IMR-90 (cell line): Measurements from ENCODE around the gene SMG5. TPM values are rescaled to one million over a fixed set of nuclear protein-coding genes. Genes with fewer than 3 reads are reported as not detected.

ENCODE experiments used
- ATAC-seq: fragments of 200-7000 bp; cut with Tn5 transposase; 2 replicates; pipeline ENCODE4 v1.9.1; 2020; ENCODE audit warnings: low read depth, mild to moderate bottlenecking, moderate library complexity
- BruUV-seq: library from RNA; stranded (reverse); fragments of 400-500 nt; replicated peaks from 2 replicates; lab custom pipeline; 2021; lab: Mats Ljungman, UMichigan
- CTCF ChIA-PET: fragments of 300-600 bp; formaldehyde crosslinking; extraction: SDS; loops from one replicate; lab custom pipeline; 2021; ENCODE audit warnings: antibody characterized with exemption; lab: Yijun Ruan, JAX
- POLR2A ChIA-PET: fragments of 300-600 bp; sonication (Branson Sonifier 250); formaldehyde crosslinking; loops from one replicate; lab custom pipeline; 2022; ENCODE audit warnings: antibody characterized with exemption; ENCODE audit not compliant: unreplicated experiment; lab: Charles Lee
- DNase-seq: peaks from one replicate; pipeline ENCODE4 v3.0.0; 2013
- H2AFZ ChIP-seq: replicated peaks from 2 replicates; pipeline ENCODE3; 2013; ENCODE audit warnings: low read length, mild to moderate bottlenecking; ENCODE audit not compliant: poor library complexity
- H2AK5ac ChIP-seq: 2 replicates; pipeline ENCODE4 v1.6.1; 2013; ENCODE audit warnings: low read depth, low read length, inconsistent platforms
- H2AK9ac ChIP-seq: replicated peaks from 2 replicates; pipeline ENCODE3; 2013; ENCODE audit warnings: mild to moderate bottlenecking, low read depth, low read length, moderate library complexity; ENCODE audit not compliant: poor library complexity
- H2BK120ac ChIP-seq: 2 replicates; pipeline ENCODE4 v1.6.1; 2013; ENCODE audit warnings: low read depth, low read length, inconsistent platforms
- H2BK15ac ChIP-seq: 3 replicates; pipeline ENCODE4 v1.6.1; 2013; ENCODE audit warnings: low read depth, low read length, inconsistent platforms
- H2BK20ac ChIP-seq: 2 replicates; pipeline ENCODE4 v1.6.1; 2013; ENCODE audit warnings: low read depth, mild to moderate bottlenecking, inconsistent platforms, low read length, moderate library complexity
- H2BK5ac ChIP-seq: 2 replicates; pipeline ENCODE4 v1.6.1; 2013; ENCODE audit warnings: mild to moderate bottlenecking, low read depth, low read length, inconsistent platforms; ENCODE audit not compliant: poor library complexity, severe bottlenecking
- H3K14ac ChIP-seq: replicated peaks from 2 replicates; pipeline ENCODE4 v1.6.1; 2013; ENCODE audit warnings: low read depth, low read length, inconsistent platforms
- H3K18ac ChIP-seq: 2 replicates; pipeline ENCODE4 v1.6.1; 2013; ENCODE audit warnings: low read depth, low read length, control low read depth
- H3K23ac ChIP-seq: 2 replicates; pipeline ENCODE4 v1.6.1; 2013; ENCODE audit warnings: low read depth, low read length, inconsistent platforms
- H3K27ac ChIP-seq: 2 replicates; pipeline ENCODE4 v1.5.1; 2013; ENCODE audit warnings: mild to moderate bottlenecking, control low read depth, low read length; ENCODE audit not compliant: insufficient read depth
- H3K27me3 ChIP-seq: 2 replicates; pipeline ENCODE4 v1.6.1; 2013; ENCODE audit warnings: low read length; ENCODE audit not compliant: control insufficient read depth, insufficient read depth
- H3K36me3 ChIP-seq: 2 replicates; pipeline ENCODE4 v1.6.1; 2013; ENCODE audit warnings: low read length, mixed read lengths; ENCODE audit not compliant: control insufficient read depth, insufficient read depth
- H3K4ac ChIP-seq: 2 replicates; pipeline ENCODE4 v1.6.1; 2013; ENCODE audit warnings: low read depth, low read length, inconsistent platforms
- H3K4me1 ChIP-seq: 2 replicates; pipeline ENCODE4 v1.6.1; 2013; ENCODE audit warnings: low read length, mixed read lengths; ENCODE audit not compliant: control insufficient read depth, insufficient read depth
- H3K4me2 ChIP-seq: 2 replicates; pipeline ENCODE4 v1.6.1; 2013; ENCODE audit warnings: low read depth, mild to moderate bottlenecking, control low read depth, low read length, moderate library complexity
- H3K4me3 ChIP-seq: 2 replicates; pipeline ENCODE4 v1.5.1; 2013; ENCODE audit warnings: low read depth, mild to moderate bottlenecking, control low read depth, low read length, moderate library complexity; ENCODE audit not compliant: insufficient read depth
- H3K56ac ChIP-seq: 2 replicates; pipeline ENCODE4 v1.6.1; 2013; ENCODE audit warnings: low read length, inconsistent platforms; ENCODE audit not compliant: insufficient read depth; ENCODE audit errors: extremely low read depth
- H3K79me1 ChIP-seq, 2 experiments: 2 replicates each; pipeline ENCODE4 v1.6.1; 2013; ENCODE audit warnings: low read length in 2 of 2, inconsistent platforms in 1 of 2, low read depth in 1 of 2
- H3K9ac ChIP-seq: 2 replicates; pipeline ENCODE4 v1.6.1; 2013; ENCODE audit warnings: low read depth, low read length, control low read depth
- H3K9me1 ChIP-seq: 2 replicates; pipeline ENCODE4 v1.6.1; 2013; ENCODE audit warnings: low read length, inconsistent platforms; ENCODE audit not compliant: insufficient read depth
- H3K9me3 ChIP-seq: 2 replicates; pipeline ENCODE4 v1.6.1; 2013; ENCODE audit warnings: low read length; ENCODE audit not compliant: control insufficient read depth, insufficient read depth
- H4K20me1 ChIP-seq: 2 replicates; pipeline ENCODE4 v1.6.1; 2013; ENCODE audit warnings: low read length, inconsistent platforms; ENCODE audit not compliant: insufficient read depth
- H4K5ac ChIP-seq: 2 replicates; pipeline ENCODE4 v1.6.1; 2013; ENCODE audit warnings: mild to moderate bottlenecking, low read depth, low read length, control low read depth
- H4K8ac ChIP-seq, 2 experiments: 2 replicates each; pipeline ENCODE4 v1.6.1; 2013; ENCODE audit warnings: low read depth in 2 of 2, low read length in 2 of 2, control low read depth in 1 of 2, inconsistent platforms in 1 of 2
- H4K91ac ChIP-seq: 2 replicates; pipeline ENCODE4 v1.6.1; 2013; ENCODE audit warnings: low read depth, low read length, inconsistent platforms; ENCODE audit not compliant: insufficient read depth
- BHLHE40 ChIP-seq: fragments of 150-350 bp; IDR thresholded peaks from 2 replicates; pipeline ENCODE4 v1.6.1; 2016; ENCODE audit warnings: mild to moderate bottlenecking, low read depth, low read length
- FOS ChIP-seq: fragments of 150-350 bp; IDR thresholded peaks from 2 replicates; pipeline ENCODE4 v1.6.1; 2016; ENCODE audit warnings: low read depth, low read length
- MAFK ChIP-seq: IDR thresholded peaks from 2 replicates; pipeline ENCODE4 v1.6.1; 2012; ENCODE audit warnings: low read depth, low read length, improper control_type of control experiment
- MAZ ChIP-seq: IDR thresholded peaks from 2 replicates; pipeline ENCODE4 v1.6.1; 2012; ENCODE audit warnings: low read depth, mild to moderate bottlenecking, low read length, improper control_type of control experiment, moderate library complexity, borderline replicate concordance
- MXI1 ChIP-seq: IDR thresholded peaks from 2 replicates; pipeline ENCODE4 v1.6.1; 2012; ENCODE audit warnings: low read depth, mild to moderate bottlenecking, low read length, moderate library complexity, borderline replicate concordance
- POLR2A ChIP-seq: IDR thresholded peaks from 2 replicates; pipeline ENCODE4 v1.6.1; 2012; ENCODE audit warnings: mild to moderate bottlenecking, low read depth, low read length
- RAD21 ChIP-seq: IDR thresholded peaks from 2 replicates; pipeline ENCODE4 v1.6.1; 2012; ENCODE audit warnings: low read length, improper control_type of control experiment
- RCOR1 ChIP-seq: IDR thresholded peaks from 2 replicates; pipeline ENCODE4 v1.6.1; 2012; ENCODE audit warnings: mild to moderate bottlenecking, low read length, improper control_type of control experiment; ENCODE audit not compliant: insufficient replicate concordance
- WGBS, 2 experiments: methylation state at CpG; one replicate each; pipeline versions ENCODE4 v1.1.5 to v1.1.7; 2013; ENCODE audit warnings: missing lambda C conversion rate in 2 of 2; ENCODE audit not compliant: insufficient read length in 1 of 2; ENCODE audit errors: extremely low coverage in 2 of 2; 5-methylcytosine and 5-hydroxymethylcytosine counted together
- dilution Hi-C: fragments of 300-500 bp; cut with HindIII; formaldehyde crosslinking; loops from one replicate; pipeline ENCODE4 v1.14.3; 2018; ENCODE audit warnings: low sequenced_read_pairs; ENCODE audit not compliant: unreplicated experiment
- in situ Hi-C: fragments of 300-500 bp; cut with MboI; formaldehyde crosslinking; loops from 3 replicates; pipeline ENCODE4 v1.14.3; 2019; ENCODE audit warnings: low sequenced_read_pairs, inconsistent platforms, mixed read lengths
- intact Hi-C: fragments of 100-400 bp; cut with micrococcal nuclease; formaldehyde crosslinking; loops from 2 replicates; pipeline ENCODE4 v1.10.0; 2022
- polyA plus RNA-seq, 3 experiments: library from polyadenylated mRNA; depleted of rRNA; stranded (reverse); fragments of >200 nt; gene quantifications; 2 replicates each; pipeline ENCODE4 v1.2.3, GENCODE V29; 2012; ENCODE audit warnings: low replicate concordance in 1 of 3
- total RNA-seq: library from RNA; depleted of rRNA; stranded (reverse); fragments of >200 nt; gene quantifications from 2 replicates; pipeline ENCODE4 v1.2.3, GENCODE V29; 2012
- TF ChIP-seq, protein P1 (sequence below): fragments of 150-350 bp; IDR thresholded peaks from 2 replicates; pipeline ENCODE4 v1.6.1; 2016; ENCODE audit warnings: low read depth, mild to moderate bottlenecking, low read length, moderate library complexity, borderline replicate concordance
- TF ChIP-seq, protein P2 (sequence below): fragments of 150-350 bp; IDR thresholded peaks from 2 replicates; pipeline ENCODE4 v1.6.1; 2017; ENCODE audit warnings: mild to moderate bottlenecking, antibody characterized with exemption, low read length, low read depth

Gene SMG5
- total and polyA plus RNA-seq, 2 of the 4 experiments (the other 2 are of a cell fraction) = 34.7 to 37.3 TPM

DNA sequence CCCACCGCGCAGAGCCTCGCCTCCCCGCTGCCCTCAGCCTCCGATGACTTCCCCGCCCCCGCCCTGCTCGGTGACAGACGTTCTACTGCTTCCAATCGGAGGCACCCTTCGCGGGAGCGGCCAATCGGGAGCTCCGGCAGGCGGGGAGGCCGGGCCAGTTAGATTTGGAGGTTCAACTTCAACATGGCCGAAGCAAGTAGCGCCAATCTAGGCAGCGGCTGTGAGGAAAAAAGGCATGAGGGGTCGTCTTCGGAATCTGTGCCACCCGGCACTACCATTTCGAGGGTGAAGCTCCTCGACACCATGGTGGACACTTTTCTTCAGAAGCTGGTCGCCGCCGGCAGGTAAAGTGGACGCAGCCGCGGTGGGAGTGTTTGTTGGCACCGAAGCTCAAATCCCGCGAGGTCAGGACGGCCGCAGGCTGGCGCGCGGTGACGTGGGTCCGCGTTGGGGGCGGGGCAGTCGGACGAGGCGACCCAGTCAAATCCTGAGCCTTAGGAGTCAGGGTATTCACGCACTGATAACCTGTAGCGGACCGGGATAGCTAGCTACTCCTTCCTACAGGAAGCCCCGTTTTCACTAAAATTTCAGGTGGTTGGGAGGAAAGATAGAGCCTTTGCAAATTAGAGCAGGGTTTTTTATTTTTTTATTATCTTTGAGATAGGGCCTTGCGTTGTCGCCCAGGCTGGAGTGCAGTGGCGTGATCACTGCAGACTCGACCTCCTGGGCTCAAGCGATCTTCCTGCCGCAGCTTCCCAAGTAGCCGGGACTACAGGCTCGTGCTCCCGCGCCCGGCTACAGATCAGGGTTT, 69.6 kb downstream of the SMG5 start, which contains the start of gene PMF1:
PMF1 (plus strand) TSS at position 175 of the 811 bp plus-strand sequence; CDS start at position 184, 9 bp downstream.
- peak within 1 kb of the TSS; percentile 93 for H3K27ac ChIP-seq
- ChIA-PET POLR2A (interaction anchor here (0.7 to 1.9 kb wide), 7 partner anchors 8 to 91 kb away, joined by 3 to 16 read pairs (median 3); partner anchors contain the start of genes SLC25A44 and SMG5), CTCF (interaction anchor here (1.0 to 1.6 kb wide), 5 partner anchors 12 to 116 kb away, joined by 3 to 11 read pairs (median 4); no protein-coding TSS in a partner anchor)
- H3K9me3 ChIP-seq = no peaks in the 10 kb centered on the region
- H3K36me3 ChIP-seq = peaks cover 14% of the 10 kb centered on the region
- H4K8ac ChIP-seq = peak within 1 kb of the TSS; percentile 34 to 98
- no peaks in the 10 kb centered on the region for H4K20me1 ChIP-seq
- DNase-seq = peak; percentile 94
- in situ Hi-C loops (loop anchor here (5.0 kb wide), 1 partner anchor 51 kb away; no protein-coding TSS in a partner anchor), dilution Hi-C loops (no loop called here), intact Hi-C loops (no loop called here)
- peak within 1 kb of the TSS; percentile 96 for H2BK5ac ChIP-seq
- 0 out of 2 replicates have a peak, but pooled peaks cover 5% of the 10 kb centered on the region for H3K9me1 ChIP-seq
- H2AK5ac ChIP-seq = peak within 1 kb of the TSS; percentile 32; the same call in 1 of the 2 replicates
- ATAC-seq = peak; percentile 99
- H3K56ac ChIP-seq = peak within 1 kb of the TSS; percentile 95
- H3K23ac ChIP-seq = peak within 1 kb of the TSS; percentile 88
- peak within 1 kb of the TSS; percentile 99 for H2AFZ ChIP-seq
- peak within 1 kb of the TSS; percentile 84 for H2AK9ac ChIP-seq
- H3K4ac ChIP-seq = peak within 1 kb of the TSS; percentile 96
- peak within 1 kb of the TSS; percentile 94 for H3K9ac ChIP-seq
- TF ChIP-seq, protein P1, sequence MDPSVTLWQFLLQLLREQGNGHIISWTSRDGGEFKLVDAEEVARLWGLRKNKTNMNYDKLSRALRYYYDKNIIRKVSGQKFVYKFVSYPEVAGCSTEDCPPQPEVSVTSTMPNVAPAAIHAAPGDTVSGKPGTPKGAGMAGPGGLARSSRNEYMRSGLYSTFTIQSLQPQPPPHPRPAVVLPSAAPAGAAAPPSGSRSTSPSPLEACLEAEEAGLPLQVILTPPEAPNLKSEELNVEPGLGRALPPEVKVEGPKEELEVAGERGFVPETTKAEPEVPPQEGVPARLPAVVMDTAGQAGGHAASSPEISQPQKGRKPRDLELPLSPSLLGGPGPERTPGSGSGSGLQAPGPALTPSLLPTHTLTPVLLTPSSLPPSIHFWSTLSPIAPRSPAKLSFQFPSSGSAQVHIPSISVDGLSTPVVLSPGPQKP = no peak
- TF ChIP-seq POLR2A (peak; percentile 89), MAFK (no peak), BHLHE40 (0 out of 2 replicates have a peak, but pooled peaks have one; percentile 2), RAD21 (no peak), MXI1 (peak; percentile 30; the same call in 1 of the 2 replicates), MAZ (peak; percentile 14; the same call in 1 of the 2 replicates), FOS (peak; percentile 59; the same call in 1 of the 2 replicates), RCOR1 (no peak)
- TF ChIP-seq, protein P2, sequence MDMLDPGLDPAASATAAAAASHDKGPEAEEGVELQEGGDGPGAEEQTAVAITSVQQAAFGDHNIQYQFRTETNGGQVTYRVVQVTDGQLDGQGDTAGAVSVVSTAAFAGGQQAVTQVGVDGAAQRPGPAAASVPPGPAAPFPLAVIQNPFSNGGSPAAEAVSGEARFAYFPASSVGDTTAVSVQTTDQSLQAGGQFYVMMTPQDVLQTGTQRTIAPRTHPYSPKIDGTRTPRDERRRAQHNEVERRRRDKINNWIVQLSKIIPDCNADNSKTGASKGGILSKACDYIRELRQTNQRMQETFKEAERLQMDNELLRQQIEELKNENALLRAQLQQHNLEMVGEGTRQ = 0 out of 2 replicates have a peak, but pooled peaks have one; percentile 5
- H3K14ac ChIP-seq = peak within 1 kb of the TSS; percentile 91
- H2BK120ac ChIP-seq = peak within 1 kb of the TSS; percentile 88
- H3K4me3 ChIP-seq = peak within 1 kb of the TSS; percentile 74
- H3K79me1 ChIP-seq = peaks cover 12 to 37% of the 10 kb centered on the region in 2 experiments
- H3K18ac ChIP-seq = peak within 1 kb of the TSS; percentile 90
- H2BK20ac ChIP-seq = peak within 1 kb of the TSS; percentile 42; the same call in 1 of the 2 replicates
- 0 out of 2 replicates have a peak, but pooled peaks cover 2% of the 10 kb centered on the region for H3K4me1 ChIP-seq
- 1% methylated on average over 32 of the region's 61 CpGs; no CpG with 5 or more reads in 1 of the 2 experiments for WGBS, 2 experiments
- H4K91ac ChIP-seq = peak within 1 kb of the TSS; percentile 94
- H2BK15ac ChIP-seq = peak within 1 kb of the TSS; percentile 55; the same call in 1 of the 3 replicates
- no peaks in the 10 kb centered on the region for H3K27me3 ChIP-seq
- peak within 1 kb of the TSS; percentile 97 for H4K5ac ChIP-seq
- H3K4me2 ChIP-seq = peak within 1 kb of the TSS; percentile 86
- TSS peak; percentile 17 for BruUV-seq
